Stimulated activated CD8-positive, alpha-beta memory T cell treated with anti-CD3 and anti-CD28 coated beads, Interleukin-15, amount 100 ng/mL, for 24 hours (primary cell): Measurements from ENCODE around the gene KIF4A.

ENCODE experiments used
- DNase-seq: peaks from one replicate; pipeline ENCODE4 v3.0.0-alpha.2; 2020; ENCODE audit warnings: low read depth

Gene KIF4A

DNA sequence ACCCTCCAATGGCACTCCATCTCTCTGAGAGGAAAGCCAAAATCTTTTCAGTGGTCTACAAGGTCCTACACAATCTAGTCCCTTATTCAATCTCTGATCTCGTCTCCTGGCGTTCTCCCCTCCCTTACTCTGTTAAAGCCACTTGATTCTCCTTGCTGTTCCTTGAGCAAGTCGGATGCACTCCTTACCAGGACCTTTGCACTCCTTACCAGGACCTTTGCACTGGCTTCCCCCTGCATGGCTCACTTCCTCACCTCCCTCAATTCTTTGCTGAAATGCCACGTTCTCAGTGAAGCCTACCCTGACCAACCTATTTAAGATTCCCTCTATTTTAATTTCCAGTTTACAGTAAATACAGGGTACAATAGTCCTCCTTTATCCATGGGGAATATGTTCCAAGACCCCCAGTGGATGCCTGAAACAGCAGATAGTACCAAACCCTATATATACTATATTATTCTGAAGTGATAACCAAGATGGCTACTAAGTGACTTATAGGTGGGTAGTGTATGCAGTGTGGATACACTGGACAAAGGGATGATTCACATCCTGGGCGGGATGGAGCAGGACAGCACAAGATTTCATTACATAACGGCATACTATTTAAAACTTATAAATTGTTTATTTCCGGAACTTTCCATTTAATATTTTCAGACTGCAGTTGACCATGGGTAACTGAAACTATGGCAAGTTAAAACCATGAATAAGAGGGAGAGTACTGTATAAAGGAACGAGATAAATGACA lies 148.2 kb downstream of the KIF4A start:
- no peak for DNase-seq

DNA sequence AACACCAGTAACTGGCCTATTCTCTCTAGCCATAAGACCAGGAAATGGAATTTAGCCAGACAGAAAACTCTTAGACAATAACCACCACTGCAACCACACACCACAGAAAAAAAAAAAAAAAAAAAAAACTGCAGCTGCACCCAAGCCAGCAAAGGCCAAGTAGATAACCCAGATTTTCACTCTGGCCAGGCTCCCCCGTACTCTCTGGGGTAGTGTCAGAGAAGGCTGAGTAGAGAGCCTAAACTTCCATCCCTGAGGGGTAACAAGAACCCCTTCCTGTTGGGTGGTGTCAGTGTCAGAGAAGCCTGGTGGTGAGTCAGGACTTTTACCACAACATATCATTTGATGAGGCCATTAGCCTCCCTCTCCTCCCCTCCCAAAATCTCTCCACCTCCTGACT lies 149.1 kb downstream of the KIF4A start:
- DNase-seq, result no peak

GRCh38 chrX:70442224-70442623 lies 152.3 kb downstream of the KIF4A start:
- no peak for DNase-seq

DNA sequence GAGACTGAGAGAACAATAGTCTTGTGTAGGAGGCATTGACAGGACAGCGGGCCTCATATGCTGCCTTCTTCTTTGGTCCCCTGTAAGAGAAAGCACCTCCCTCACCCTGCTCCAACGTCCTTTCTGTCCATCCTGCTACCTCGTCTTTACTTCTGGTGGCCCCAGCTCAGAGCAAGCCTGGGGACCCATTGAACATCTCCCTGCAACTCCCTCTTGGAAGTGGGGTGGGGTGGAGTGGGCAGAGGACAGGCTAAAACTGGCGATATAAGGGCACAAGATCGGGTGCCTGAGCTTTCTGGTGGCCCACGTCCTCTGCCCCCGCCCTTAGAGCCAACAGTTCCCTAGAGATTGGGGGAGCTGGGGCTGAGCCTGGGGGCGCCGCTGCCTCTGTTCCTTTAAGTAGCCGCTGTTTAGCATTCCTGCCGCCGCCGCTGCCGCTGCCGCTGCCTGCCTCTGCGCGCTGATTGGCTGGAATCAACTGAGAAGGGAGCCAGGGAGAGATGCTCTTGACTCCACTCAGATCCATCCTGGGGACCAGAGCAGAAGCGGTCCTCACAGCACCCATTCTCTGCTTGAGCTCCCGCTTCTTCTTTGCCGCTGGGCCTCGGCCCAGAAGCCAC lies 154.5 kb downstream of the KIF4A start, which contains the start of gene DLG3:
DLG3 (plus strand) TSS at position 510 of the 620 bp plus-strand sequence. CDS start 367 bp downstream, outside the sequence.
- DNase-seq, result no peak

DNA sequence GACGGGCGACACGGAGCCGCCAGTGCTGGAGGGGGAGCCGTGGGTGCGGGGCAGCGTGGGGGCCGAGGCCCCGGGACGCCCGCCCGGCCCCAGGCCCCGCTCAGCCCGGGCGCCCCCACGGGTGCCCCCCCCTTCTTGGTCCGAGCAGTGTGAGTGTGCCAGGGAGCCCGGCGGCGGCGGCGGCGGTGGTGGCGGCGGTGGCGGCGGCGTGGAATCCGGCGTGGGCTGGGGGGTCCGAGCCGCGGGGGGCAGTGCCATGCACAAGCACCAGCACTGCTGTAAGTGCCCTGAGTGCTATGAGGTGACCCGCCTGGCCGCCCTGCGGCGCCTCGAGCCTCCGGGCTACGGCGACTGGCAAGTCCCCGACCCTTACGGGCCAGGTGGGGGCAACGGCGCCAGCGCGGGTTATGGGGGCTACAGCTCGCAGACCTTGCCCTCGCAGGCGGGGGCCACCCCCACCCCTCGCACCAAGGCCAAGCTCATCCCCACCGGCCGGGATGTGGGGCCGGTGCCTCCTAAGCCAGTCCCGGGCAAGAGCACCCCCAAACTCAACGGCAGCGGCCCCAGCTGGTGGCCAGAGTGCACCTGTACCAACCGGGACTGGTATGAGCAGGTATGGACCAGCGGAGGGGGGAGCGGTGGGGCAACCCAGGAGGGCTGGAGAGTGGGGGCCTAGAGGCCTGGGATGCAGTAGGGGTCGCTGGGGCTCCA lies 155.2 kb downstream of the KIF4A start:
- no peak for DNase-seq

GRCh38 chrX:70445951-70446350 lies 156.0 kb downstream of the KIF4A start:
- no peak for DNase-seq

- no peak for DNase-seq
These were observed 156.8 kb downstream of the KIF4A start for GRCh38 chrX:70446380-70447350.

DNA sequence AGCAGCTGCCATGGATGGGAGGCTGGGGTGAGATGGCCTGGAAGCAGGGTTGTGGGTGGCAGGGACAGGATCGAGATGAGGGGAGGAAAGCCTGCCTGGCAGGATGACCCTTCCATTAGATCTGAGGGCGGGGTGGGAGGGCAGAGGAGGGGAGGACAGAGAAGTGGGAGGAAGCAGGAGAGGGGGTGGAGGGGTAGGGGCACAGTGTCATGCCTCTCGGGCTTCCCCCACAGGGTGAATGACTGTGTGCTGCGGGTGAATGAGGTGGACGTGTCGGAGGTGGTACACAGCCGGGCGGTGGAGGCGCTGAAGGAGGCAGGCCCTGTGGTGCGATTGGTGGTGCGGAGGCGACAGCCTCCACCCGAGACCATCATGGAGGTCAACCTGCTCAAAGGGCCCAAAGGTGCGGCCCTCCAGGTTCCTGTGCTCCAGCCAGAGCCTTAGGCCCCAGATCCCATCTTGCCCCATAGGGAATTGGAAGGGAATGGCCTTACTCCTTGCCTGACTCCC lies 159.6 kb downstream of the KIF4A start:
- DNase-seq, result no peak

DNA sequence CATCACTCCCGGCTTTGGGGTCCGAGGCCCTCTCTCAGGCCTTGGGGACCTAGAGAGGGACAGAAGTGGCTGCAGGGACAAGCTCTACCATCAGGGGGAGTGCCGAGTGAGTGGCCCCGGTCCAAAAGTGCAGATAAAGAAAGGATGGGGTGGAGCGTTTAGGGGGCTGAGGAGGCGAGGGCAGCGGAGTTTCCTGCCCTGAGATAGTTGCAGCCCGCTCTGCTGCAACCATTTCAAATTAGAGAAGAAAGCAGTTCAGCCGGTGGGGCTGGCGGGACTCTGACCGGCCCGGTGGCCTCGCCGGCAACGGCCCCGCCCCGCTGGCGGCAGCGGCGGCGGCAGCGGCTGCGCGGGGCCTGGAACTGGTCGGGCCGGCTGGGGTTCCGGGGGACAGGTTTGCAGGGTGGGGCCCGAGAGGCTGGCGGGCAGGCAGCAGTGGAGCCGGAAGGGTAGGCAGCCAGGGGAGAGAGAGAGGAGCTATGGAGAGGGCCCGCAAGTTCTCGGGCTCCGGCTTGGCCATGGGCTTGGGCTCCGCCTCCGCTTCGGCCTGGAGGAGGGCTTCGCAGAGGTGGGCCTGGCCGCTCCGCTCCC lies 162.3 kb downstream of the KIF4A start:
- no peak for DNase-seq

DNA sequence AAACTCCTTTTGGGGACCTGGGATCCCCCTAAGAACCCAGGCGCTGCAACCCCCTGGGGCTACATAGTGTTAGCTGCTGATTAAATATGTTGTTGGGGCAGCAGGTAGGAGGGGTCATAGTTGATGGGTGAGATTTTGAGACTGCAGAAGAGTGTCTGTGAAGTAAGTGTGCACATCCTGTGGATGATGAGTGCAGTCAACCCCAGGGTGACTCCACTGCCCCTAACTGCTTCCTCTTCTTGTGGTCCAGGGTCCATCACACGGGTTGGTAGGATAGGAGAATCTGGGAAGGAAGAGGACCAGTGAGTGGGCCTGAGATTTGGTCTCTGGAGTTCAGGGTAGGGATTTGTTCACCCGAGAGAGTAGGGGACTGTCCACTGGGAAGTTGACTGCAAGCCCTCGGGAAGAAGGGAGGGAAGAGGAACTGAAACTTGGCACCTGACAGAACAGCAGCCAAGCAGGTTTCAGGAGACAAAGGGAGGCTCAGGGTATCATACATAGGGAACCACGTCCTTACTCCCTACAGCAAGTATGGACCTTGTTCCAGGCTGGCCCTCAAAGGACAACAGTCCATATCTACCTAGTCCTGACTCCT lies 163.2 kb downstream of the KIF4A start:
- no peak for DNase-seq

DNA sequence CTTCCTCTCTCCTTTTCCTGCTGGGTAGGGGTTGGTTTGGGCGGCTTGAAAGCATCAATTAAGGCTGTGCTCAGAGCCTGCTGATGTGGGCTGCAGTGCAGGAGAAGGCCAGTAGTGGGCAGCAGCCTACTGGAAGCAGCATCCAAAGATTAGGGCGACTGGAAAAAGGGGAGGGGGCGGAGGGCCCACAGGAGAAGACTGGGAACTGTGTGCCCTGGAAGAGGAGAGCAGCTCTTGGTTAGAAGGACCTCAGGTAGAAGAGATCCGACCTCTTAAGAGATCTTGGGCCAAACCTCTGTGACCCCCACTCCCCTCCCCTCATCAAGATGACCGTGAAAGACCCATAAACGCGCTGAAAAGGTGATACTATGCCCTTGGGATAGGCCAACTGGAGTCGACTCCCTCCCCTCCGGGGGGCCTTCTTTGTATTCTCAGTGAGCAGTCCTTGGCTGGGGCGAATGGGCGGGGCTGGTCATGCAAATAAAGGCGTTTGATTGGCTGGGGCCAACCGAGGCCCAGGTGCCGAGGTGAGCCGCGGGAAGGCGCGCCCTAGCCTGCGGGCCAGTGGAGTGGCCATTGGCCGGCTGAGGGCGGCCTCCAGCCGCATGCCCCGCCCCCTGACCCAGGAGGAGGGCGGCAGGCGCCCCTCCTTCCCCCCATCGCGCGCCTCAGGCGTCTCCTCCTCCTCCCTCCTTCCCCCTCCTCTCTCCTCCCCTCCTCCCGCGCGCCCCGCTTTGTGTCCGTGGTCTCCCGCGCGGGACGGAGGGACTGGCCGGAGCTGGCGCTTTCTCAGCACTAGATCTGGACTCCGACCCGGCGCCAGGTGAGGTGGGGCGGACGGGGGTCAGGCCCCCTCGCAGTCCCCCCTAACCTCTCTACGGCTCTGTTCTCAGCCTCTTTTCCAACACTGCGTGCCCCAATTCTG lies 164.8 kb downstream of the KIF4A start:
- no peak for DNase-seq

DNA sequence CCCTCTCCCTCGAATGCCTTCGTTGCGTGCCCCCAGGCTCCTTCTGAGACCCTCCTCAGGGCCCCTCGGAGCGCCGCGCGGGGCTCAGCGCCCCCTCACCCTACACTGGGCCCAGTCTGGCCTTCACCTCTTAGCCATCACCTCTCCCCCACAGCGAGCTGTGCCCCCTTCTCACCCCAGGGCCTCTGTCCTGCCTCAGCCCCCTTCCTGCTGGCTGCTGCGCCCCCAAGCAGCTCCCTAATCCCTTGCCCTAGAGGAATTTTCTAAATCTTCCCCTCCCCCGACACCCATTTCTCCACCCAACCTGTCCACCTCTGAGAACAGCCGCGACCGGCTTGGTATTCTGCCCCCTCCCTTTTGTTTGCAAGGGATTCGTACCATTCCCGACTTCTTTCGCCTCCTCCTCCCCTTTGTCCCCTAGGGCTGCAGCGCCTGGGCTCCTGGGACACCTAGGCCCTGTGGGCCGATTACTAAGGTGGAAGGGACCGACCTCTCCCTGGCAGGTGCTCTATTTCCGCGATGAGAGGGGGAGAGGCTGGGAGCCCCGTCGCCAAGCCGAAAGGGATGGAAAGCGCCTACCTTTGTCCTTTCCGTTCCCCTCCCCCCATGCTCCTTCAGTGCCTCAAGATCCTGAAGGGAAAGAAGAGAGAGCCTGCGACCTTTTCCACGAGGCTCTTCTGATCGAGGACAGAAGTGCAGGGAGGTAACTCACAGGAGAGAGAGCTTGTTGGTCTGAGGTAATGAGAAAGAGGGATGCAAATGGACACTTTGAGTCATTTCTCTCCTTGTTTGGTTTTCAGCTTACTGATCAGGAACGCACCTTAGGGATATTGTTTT lies 165.7 kb downstream of the KIF4A start:
- DNase-seq, result no peak

- no peak for DNase-seq
These were observed 166.4 kb downstream of the KIF4A start for GRCh38 chrX:70456256-70456655.

- no peak for DNase-seq
These were observed 171.1 kb downstream of the KIF4A start for GRCh38 chrX:70461026-70461425.

DNA sequence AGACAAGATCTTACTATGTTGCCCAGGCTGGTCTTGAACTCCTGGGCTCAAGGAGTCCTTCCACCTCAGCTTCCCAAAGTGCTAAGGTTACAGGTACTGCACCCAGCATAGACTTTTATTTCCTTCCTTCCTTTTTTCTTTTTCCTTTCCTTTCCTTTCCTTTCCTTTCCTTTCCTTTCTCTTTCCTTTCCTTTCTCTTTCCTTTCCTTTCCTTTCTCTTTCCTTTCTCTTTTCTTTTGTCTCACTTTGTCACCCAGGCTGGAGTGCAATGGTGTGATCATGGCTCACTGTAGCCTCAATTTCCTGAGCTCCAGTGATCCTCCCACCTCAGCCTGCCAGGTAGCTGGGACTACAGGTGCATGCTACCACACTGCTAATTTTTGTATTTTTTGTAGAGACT lies 174.1 kb downstream of the KIF4A start:
- no peak for DNase-seq

DNA sequence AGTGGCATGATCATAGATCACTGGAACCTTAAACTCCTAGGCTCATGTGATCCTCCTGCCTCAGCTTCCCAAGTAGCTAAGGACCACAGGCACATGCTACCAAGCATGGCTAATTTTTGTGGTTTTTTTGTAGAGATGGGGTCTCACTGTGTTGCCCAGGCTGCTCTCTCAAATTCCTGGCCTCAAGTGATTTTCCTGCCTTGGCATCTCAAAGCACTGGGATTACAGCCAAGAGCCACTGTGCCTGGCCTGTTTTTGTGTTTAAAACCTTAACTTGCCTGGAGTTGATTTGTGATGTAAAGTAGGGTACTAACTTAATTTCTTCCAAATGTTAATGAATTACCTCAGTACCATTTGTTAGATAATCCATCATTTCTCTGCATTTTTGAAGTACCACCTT lies 177.1 kb downstream of the KIF4A start:
- no peak for DNase-seq

DNA sequence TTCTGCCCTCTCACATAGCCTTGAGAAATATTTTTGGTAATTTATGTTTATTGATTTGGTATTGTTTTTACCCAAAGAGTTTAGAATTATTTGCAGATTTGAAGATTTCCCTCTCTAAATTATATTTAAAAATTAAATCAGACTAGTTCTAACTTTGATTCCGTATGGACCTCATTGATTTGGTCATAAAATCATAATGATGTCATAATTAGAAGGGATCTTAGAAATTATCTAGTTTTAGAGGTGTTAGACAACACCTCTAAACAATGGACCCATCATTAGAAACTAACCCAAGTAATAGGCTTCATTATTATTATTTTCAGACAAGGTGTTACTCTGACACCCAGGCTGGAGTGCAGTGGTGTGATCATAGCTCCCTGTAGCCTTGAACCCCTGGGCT lies 178.8 kb downstream of the KIF4A start:
- no peak for DNase-seq
